Caco-2 (cell line): ENCODE data around the gene DHRSX. TPM values are rescaled to one million over a fixed set of nuclear protein-coding genes. Genes with fewer than 3 reads are reported as not detected.

ENCODE experiments used
- BruUV-seq: library from RNA; stranded (reverse); fragments of 400-500 nt; replicated peaks from 2 replicates; lab custom pipeline; 2021; lab: Mats Ljungman, UMichigan
- CTCF ChIA-PET: fragments of 300-600 bp; sonication (Branson Sonifier 250); formaldehyde crosslinking; loops from one replicate; lab custom pipeline; 2022; ENCODE audit warnings: antibody characterized with exemption; lab: Charles Lee
- POLR2A ChIA-PET: fragments of 300-600 bp; sonication (Branson Sonifier 250); formaldehyde crosslinking; loops from one replicate; lab custom pipeline; 2022; ENCODE audit warnings: antibody characterized with exemption; lab: Charles Lee
- DNase-seq, 2 experiments: peaks; one replicate each; pipeline versions ENCODE4 v3.0.0 to v3.0.0-alpha.2; 2020 to 2022
- H3K27me3 ChIP-seq: replicated peaks from 2 replicates; pipeline ENCODE4 v1.6.0; 2011; ENCODE audit warnings: low read length; ENCODE audit not compliant: control insufficient read depth, insufficient read depth
- H3K36me3 ChIP-seq: 2 replicates; pipeline ENCODE4 v1.5.1; 2011; ENCODE audit warnings: low read length; ENCODE audit not compliant: control insufficient read depth, insufficient read depth
- H3K4me1 ChIP-seq: fragments of 250-450 bp; sonication (Bioruptor Pico); 2 replicates; pipeline ENCODE4 v1.5.1; 2020; ENCODE audit warnings: mild to moderate bottlenecking
- H3K4me3 ChIP-seq: 2 replicates; pipeline ENCODE4 v1.5.1; 2011; ENCODE audit warnings: low read depth, mild to moderate bottlenecking, control low read depth, low read length
- H3K9me3 ChIP-seq: fragments of 250-450 bp; sonication (Bioruptor Pico); 2 replicates; pipeline ENCODE4 v1.5.1; 2020; ENCODE audit warnings: mild to moderate bottlenecking, moderate library complexity
- H3K27ac Mint-ChIP-seq: one replicate; pipeline ENCODE4 v1.8.0; 2022; ENCODE audit warnings: mixed read lengths; ENCODE audit not compliant: unreplicated experiment
- H3K27me3 Mint-ChIP-seq: one replicate; pipeline ENCODE4 v1.8.0; 2022; ENCODE audit warnings: mixed read lengths; ENCODE audit not compliant: insufficient read depth, unreplicated experiment
- H3K36me3 Mint-ChIP-seq: one replicate; pipeline ENCODE4 v1.8.0; 2022; ENCODE audit warnings: mild to moderate bottlenecking, mixed read lengths; ENCODE audit not compliant: insufficient read depth, unreplicated experiment
- H3K4me1 Mint-ChIP-seq: one replicate; pipeline ENCODE4 v1.8.0; 2022; ENCODE audit warnings: low read depth, mixed read lengths; ENCODE audit not compliant: unreplicated experiment
- H3K4me3 Mint-ChIP-seq: one replicate; pipeline ENCODE4 v1.8.0; 2022; ENCODE audit warnings: mild to moderate bottlenecking, moderate library complexity, mixed read lengths; ENCODE audit not compliant: unreplicated experiment
- H3K9me3 Mint-ChIP-seq: one replicate; pipeline ENCODE4 v1.8.0; 2022; ENCODE audit warnings: mixed read lengths; ENCODE audit not compliant: unreplicated experiment
- intact Hi-C: fragments of 100-400 bp; cut with micrococcal nuclease; formaldehyde crosslinking; loops from one replicate; pipeline ENCODE4 v1.10.0; 2022; ENCODE audit not compliant: unreplicated experiment
- total RNA-seq: library from RNA; stranded (reverse); gene quantifications from 2 replicates; pipeline ENCODE4 v1.2.3, GENCODE V29; 2022
- TF ChIP-seq, protein P1 (sequence below), 2 experiments: fragments of 200-600 bp in 1 of 2; IDR thresholded peaks; 1 replicate in 1 of 2; 2 replicates in 1 of 2; pipeline versions ENCODE4 v1.5.1 to v1.8.0; 2011 to 2022; ENCODE audit warnings: antibody characterized with exemption in 1 of 2, control low read depth in 1 of 2, inconsistent platforms in 1 of 2, low read depth in 1 of 2, low read length in 1 of 2, mild to moderate bottlenecking in 1 of 2, moderate library complexity in 1 of 2; ENCODE audit not compliant: insufficient read depth in 1 of 2, severe bottlenecking in 1 of 2, unreplicated experiment in 1 of 2

DHRSX gene
- total RNA-seq, 1 experiment from 2014 or later = 64.1 TPM

DNA sequence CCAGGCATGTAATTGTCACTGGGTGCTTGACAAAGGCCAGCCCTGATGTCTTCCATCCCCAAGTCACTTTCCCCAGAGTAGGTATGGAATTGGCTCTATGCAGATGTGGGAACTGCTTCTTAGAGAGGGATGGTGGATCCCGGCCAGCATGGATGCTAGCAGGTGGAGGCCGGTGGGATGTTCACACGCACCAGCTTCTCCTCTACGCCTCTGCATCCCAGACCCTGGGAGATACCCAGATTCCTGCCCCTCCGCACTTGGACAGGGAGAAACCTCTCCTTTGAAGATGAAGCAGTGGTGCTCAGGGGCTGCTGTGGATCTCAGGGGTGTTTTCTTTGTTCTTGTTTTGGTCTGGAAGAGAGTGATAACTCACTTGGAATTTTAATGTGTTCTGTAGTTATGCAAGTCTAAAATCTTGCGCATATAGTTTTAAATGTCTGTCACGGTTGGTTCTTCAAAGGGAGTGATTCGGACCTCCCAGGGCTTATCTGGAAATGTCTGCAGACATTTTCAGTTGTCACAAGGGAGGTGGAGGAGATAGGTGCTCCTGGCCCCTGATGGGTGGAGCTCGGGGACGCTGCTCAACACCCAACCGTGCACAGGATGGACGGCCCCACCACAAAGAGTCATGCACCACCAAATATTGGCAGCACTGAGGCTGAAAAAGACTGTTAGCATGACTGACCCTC, 308.0 kb downstream of the DHRSX start:
- Mint-ChIP-seq H3K27me3 (no peaks in the 10 kb centered on the region), H3K36me3 (no peaks in the 10 kb centered on the region), H3K27ac (no peak overlapping the region), H3K4me3 (no peak overlapping the region), H3K4me1 (no peaks in the 10 kb centered on the region), H3K9me3 (no peaks in the 10 kb centered on the region)
- intact Hi-C loops = no loop called here
- Histone ChIP-seq H3K4me3 (no peak overlapping the region), H3K9me3 (no peaks in the 10 kb centered on the region), H3K36me3 (no peaks in the 10 kb centered on the region), H3K27me3 (no peaks in the 10 kb centered on the region), H3K4me1 (no peaks in the 10 kb centered on the region)
- TF ChIP-seq, protein P1, sequence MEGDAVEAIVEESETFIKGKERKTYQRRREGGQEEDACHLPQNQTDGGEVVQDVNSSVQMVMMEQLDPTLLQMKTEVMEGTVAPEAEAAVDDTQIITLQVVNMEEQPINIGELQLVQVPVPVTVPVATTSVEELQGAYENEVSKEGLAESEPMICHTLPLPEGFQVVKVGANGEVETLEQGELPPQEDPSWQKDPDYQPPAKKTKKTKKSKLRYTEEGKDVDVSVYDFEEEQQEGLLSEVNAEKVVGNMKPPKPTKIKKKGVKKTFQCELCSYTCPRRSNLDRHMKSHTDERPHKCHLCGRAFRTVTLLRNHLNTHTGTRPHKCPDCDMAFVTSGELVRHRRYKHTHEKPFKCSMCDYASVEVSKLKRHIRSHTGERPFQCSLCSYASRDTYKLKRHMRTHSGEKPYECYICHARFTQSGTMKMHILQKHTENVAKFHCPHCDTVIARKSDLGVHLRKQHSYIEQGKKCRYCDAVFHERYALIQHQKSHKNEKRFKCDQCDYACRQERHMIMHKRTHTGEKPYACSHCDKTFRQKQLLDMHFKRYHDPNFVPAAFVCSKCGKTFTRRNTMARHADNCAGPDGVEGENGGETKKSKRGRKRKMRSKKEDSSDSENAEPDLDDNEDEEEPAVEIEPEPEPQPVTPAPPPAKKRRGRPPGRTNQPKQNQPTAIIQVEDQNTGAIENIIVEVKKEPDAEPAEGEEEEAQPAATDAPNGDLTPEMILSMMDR (IDR thresholded peaks at IDR 0.05; ENCODE audit: insufficient read depth in 1 of 2, low read depth in 1 of 2, low read length in 1 of 2, severe bottlenecking in 1 of 2, unreplicated experiment in 1 of 2) = no peak
- POLR2A ChIA-PET = no interaction called here
- no TSS peak for BruUV-seq
- no peak for DNase-seq
- CTCF ChIA-PET = no interaction called here

DNA sequence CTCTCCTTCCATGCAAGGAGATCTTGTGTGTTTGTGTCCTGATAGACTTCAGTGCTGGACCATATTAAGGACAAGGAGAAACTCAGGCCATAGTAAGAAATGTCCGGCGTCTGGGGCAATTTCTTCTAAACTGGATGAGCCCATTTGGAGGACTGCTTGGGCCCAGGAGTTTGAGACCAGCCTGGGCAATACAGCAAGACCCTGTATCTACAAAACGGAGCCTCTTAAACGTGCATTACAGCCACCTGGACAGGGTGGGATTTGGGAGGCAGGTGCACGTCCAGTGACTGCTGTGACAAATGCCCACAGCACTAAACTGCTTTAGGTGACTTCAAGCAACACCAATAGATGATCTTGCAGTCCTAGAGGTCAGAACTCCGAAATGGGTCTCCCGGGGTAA, 311.9 kb downstream of the DHRSX start:
- no peaks in the 10 kb centered on the region for H3K27me3 ChIP-seq
- H3K4me1 Mint-ChIP-seq = no peaks in the 10 kb centered on the region
- CTCF ChIA-PET = no interaction called here
- DNase-seq = no peak
- no peak overlapping the region for H3K4me3 Mint-ChIP-seq
- H3K36me3 ChIP-seq = no peaks in the 10 kb centered on the region
- H3K9me3 Mint-ChIP-seq = no peaks in the 10 kb centered on the region
- H3K9me3 ChIP-seq = peaks cover 4% of the 10 kb centered on the region; the same call in 1 of the 2 replicates
- no peaks in the 10 kb centered on the region for H3K4me1 ChIP-seq
- H3K27me3 Mint-ChIP-seq = no peaks in the 10 kb centered on the region
- no TSS peak for BruUV-seq
- TF ChIP-seq, protein P1 (IDR thresholded peaks at IDR 0.05; ENCODE audit: insufficient read depth in 1 of 2, low read depth in 1 of 2, low read length in 1 of 2, severe bottlenecking in 1 of 2, unreplicated experiment in 1 of 2) = no peak
- H3K36me3 Mint-ChIP-seq = no peaks in the 10 kb centered on the region
- intact Hi-C loops = no loop called here
- H3K4me3 ChIP-seq = no peak overlapping the region
- POLR2A ChIA-PET = no interaction called here
- no peak overlapping the region for H3K27ac Mint-ChIP-seq

DNA sequence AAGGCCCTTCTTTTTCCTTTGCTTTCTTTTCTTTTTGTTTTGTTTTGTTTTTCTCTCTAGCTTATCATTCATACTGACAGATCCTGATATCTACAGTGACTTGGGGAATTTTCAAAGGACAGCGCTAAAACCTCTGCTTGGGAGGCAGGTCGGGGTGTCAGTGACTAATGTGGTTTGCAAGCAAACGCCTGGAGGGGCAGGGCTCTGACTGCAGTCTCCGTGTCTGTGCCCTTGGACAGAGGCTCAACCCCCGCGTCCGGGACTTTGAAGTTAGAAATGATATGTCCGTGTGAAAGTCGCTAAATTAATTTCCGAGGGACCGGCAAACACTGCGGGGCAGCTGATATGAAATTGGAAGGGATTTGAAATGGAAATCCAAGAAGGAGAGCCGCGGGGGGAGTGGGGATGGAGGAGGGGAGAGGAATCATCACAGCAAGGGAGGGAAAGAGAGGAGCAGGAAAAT, 312.4 kb downstream of the DHRSX start:
- H3K27me3 Mint-ChIP-seq = no peaks in the 10 kb centered on the region
- Histone ChIP-seq H3K36me3 (no peaks in the 10 kb centered on the region), H3K4me3 (no peak overlapping the region), H3K27me3 (no peaks in the 10 kb centered on the region), H3K9me3 (peaks cover 4% of the 10 kb centered on the region; the same call in 1 of the 2 replicates), H3K4me1 (no peaks in the 10 kb centered on the region)
- no peak for DNase-seq
- BruUV-seq = no TSS peak
- POLR2A ChIA-PET = no interaction called here
- intact Hi-C loops = no loop called here
- H3K36me3 Mint-ChIP-seq = no peaks in the 10 kb centered on the region
- CTCF ChIA-PET = no interaction called here
- TF ChIP-seq, protein P1 (IDR thresholded peaks at IDR 0.05; ENCODE audit: insufficient read depth in 1 of 2, low read depth in 1 of 2, low read length in 1 of 2, severe bottlenecking in 1 of 2, unreplicated experiment in 1 of 2) = no peak
- no peak overlapping the region for H3K4me3 Mint-ChIP-seq
- H3K27ac Mint-ChIP-seq = no peak overlapping the region
- no peaks in the 10 kb centered on the region for H3K4me1 Mint-ChIP-seq
- no peaks in the 10 kb centered on the region for H3K9me3 Mint-ChIP-seq
